HFFc6 (cell line): ENCODE data around the gene ATP11A. TPM values are rescaled to one million over a fixed set of nuclear protein-coding genes. Genes with fewer than 3 reads are reported as not detected.

Source experiments
- DNase-seq: peaks from one replicate; pipeline ENCODE4 v3.0.0-alpha.2; 2018
- H3K27ac Mint-ChIP-seq: 2 replicates; pipeline ENCODE4 v1.8.0; 2020; ENCODE audit warnings: mild to moderate bottlenecking, mixed read lengths
- H3K27me3 Mint-ChIP-seq: 2 replicates; pipeline ENCODE4 v1.8.0; 2021; ENCODE audit warnings: mild to moderate bottlenecking, moderate library complexity, mixed read lengths; ENCODE audit not compliant: insufficient read depth
- H3K36me3 Mint-ChIP-seq: 2 replicates; pipeline ENCODE4 v1.8.0; 2021; ENCODE audit warnings: low read depth, mixed read lengths
- H3K4me1 Mint-ChIP-seq: 2 replicates; pipeline ENCODE4 v1.8.0; 2020; ENCODE audit warnings: low read depth, mixed read lengths
- H3K4me3 Mint-ChIP-seq: 2 replicates; pipeline ENCODE4 v1.8.0; 2020; ENCODE audit warnings: mild to moderate bottlenecking, moderate library complexity, mixed read lengths
- H3K9me3 Mint-ChIP-seq: 2 replicates; pipeline ENCODE4 v1.8.0; 2020; ENCODE audit warnings: mild to moderate bottlenecking, mixed read lengths
- CTCF ChIP-seq: fragments of 200-600 bp; sonication (generic); IDR thresholded peaks from 2 replicates; pipeline ENCODE4 v1.5.0; 2021; ENCODE audit warnings: antibody characterized with exemption, mild to moderate bottlenecking
- total RNA-seq, 6 experiments: library from RNA; stranded (reverse); fragmentation: NEBNext Ultra II Directional; extraction: Animal tissue kit (Norgen Biotek cat#: 25700); gene quantifications; 2 replicates in 1 of 6; 3 replicates in 5 of 6; pipeline ENCODE4 v1.2.3, GENCODE V29; 2021

ATP11A gene
- total RNA-seq, 6 experiments from 2014 or later = 4.3 to 29.9 (median 6.5) TPM

GRCh38 chr13:112696001-112696868 lies 6.4 kb downstream of the ATP11A start:
- no peak for DNase-seq
- peaks cover 18% of the 10 kb centered on the region; the same call in 1 of the 2 replicates for H3K4me1 Mint-ChIP-seq
- H3K36me3 Mint-ChIP-seq = no peaks in the 10 kb centered on the region
- no peak overlapping the region for H3K4me3 Mint-ChIP-seq
- no peak for TF ChIP-seq CTCF
- no peaks in the 10 kb centered on the region for H3K9me3 Mint-ChIP-seq
- no peak overlapping the region for H3K27ac Mint-ChIP-seq
- no peaks in the 10 kb centered on the region; the same call in 1 of the 2 replicates for H3K27me3 Mint-ChIP-seq

GRCh38 chr13:112696869-112697465 lies 7.1 kb downstream of the ATP11A start:
- no peak for TF ChIP-seq CTCF
- no peaks in the 10 kb centered on the region; the same call in 1 of the 2 replicates for H3K27me3 Mint-ChIP-seq
- peaks cover 10% of the 10 kb centered on the region; the same call in 1 of the 2 replicates for H3K4me1 Mint-ChIP-seq
- no peaks in the 10 kb centered on the region for H3K36me3 Mint-ChIP-seq
- H3K9me3 Mint-ChIP-seq = no peaks in the 10 kb centered on the region
- H3K4me3 Mint-ChIP-seq = no peak overlapping the region
- H3K27ac Mint-ChIP-seq = no peak overlapping the region
- no peak for DNase-seq

GRCh38 chr13:112697756-112698655 lies 8.2 kb downstream of the ATP11A start:
- H3K27ac Mint-ChIP-seq = no peak overlapping the region
- no peak for DNase-seq
- no peaks in the 10 kb centered on the region for H3K9me3 Mint-ChIP-seq
- H3K36me3 Mint-ChIP-seq = no peaks in the 10 kb centered on the region
- H3K4me3 Mint-ChIP-seq = no peak overlapping the region
- no peak for TF ChIP-seq CTCF
- peaks cover 10% of the 10 kb centered on the region; the same call in 1 of the 2 replicates for H3K4me1 Mint-ChIP-seq
- no peaks in the 10 kb centered on the region; the same call in 1 of the 2 replicates for H3K27me3 Mint-ChIP-seq

GRCh38 chr13:112699322-112699918 lies 9.6 kb downstream of the ATP11A start:
- no peaks in the 10 kb centered on the region for H3K9me3 Mint-ChIP-seq
- peaks cover 3% of the 10 kb centered on the region; the same call in 1 of the 2 replicates for H3K4me1 Mint-ChIP-seq
- H3K27me3 Mint-ChIP-seq = no peaks in the 10 kb centered on the region; the same call in 1 of the 2 replicates
- H3K4me3 Mint-ChIP-seq = no peak overlapping the region
- no peaks in the 10 kb centered on the region for H3K36me3 Mint-ChIP-seq
- no peak for TF ChIP-seq CTCF
- no peak overlapping the region for H3K27ac Mint-ChIP-seq
- no peak for DNase-seq
